ENCODE measurements around the gene LRBA.

GRCh38 chr4:150911326-150911725, 103.8 kb downstream of the LRBA start:
- TF ChIP-seq, protein P1, sequence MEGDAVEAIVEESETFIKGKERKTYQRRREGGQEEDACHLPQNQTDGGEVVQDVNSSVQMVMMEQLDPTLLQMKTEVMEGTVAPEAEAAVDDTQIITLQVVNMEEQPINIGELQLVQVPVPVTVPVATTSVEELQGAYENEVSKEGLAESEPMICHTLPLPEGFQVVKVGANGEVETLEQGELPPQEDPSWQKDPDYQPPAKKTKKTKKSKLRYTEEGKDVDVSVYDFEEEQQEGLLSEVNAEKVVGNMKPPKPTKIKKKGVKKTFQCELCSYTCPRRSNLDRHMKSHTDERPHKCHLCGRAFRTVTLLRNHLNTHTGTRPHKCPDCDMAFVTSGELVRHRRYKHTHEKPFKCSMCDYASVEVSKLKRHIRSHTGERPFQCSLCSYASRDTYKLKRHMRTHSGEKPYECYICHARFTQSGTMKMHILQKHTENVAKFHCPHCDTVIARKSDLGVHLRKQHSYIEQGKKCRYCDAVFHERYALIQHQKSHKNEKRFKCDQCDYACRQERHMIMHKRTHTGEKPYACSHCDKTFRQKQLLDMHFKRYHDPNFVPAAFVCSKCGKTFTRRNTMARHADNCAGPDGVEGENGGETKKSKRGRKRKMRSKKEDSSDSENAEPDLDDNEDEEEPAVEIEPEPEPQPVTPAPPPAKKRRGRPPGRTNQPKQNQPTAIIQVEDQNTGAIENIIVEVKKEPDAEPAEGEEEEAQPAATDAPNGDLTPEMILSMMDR (IDR thresholded peaks at IDR 0.05): no peak
- TF ChIP-seq POLR2AphosphoS5 (IDR thresholded peaks at IDR 0.05) (no peak), POLR2A (IDR thresholded peaks at IDR 0.05) (no peak)

All from breast epithelium (tissue), 3 donors.